Kidney (tissue), 14 donors: ENCODE measurements around the gene RBPMS2. TPM values are rescaled to one million over a fixed set of nuclear protein-coding genes. Genes with fewer than 3 reads are reported as not detected.

ENCODE experiments used
- DNase-seq, 5 donors: peaks; one replicate each; pipeline ENCODE4 v3.0.0-alpha.2; 2013 to 2020
- FAIRE-seq: peaks from 2 replicates; lab custom pipeline; 2012; peaks lifted over from hg19 to GRCh38; lab: Jason Lieb, UNC
- H3K27ac ChIP-seq, 2 donors: one replicate each; pipeline ENCODE4 v1.7.0; 2013; ENCODE audit warnings: low read depth in 2 of 2, low read length in 2 of 2, inconsistent platforms in 1 of 2
- H3K27me3 ChIP-seq: one replicate; pipeline ENCODE4 v1.7.1; 2013; ENCODE audit warnings: low read length, inconsistent platforms; ENCODE audit not compliant: control insufficient read depth, insufficient read depth
- H3K36me3 ChIP-seq, 3 donors: one replicate each; pipeline versions ENCODE4 v1.7.0 to v1.7.1; 2013; ENCODE audit warnings: low read length in 3 of 3, control low read depth in 1 of 3, inconsistent platforms in 1 of 3; ENCODE audit not compliant: insufficient read depth in 3 of 3, control insufficient read depth in 2 of 3
- H3K4me1 ChIP-seq, 3 donors: one replicate each; pipeline versions ENCODE4 v1.7.0 to v1.7.1; 2013; ENCODE audit warnings: low read length in 3 of 3, inconsistent platforms in 1 of 3, low read depth in 1 of 3; ENCODE audit not compliant: control insufficient read depth in 2 of 3, insufficient read depth in 2 of 3
- H3K4me3 ChIP-seq, 3 donors: one replicate each; pipeline versions ENCODE4 v1.7.0 to v1.8.1; 2013; ENCODE audit warnings: low read length in 3 of 3, control low read depth in 1 of 3, inconsistent platforms in 1 of 3
- H3K9ac ChIP-seq, 3 donors: one replicate each; pipeline versions ENCODE4 v1.7.0 to v1.7.1; 2013; ENCODE audit warnings: low read length in 3 of 3, control low read depth in 1 of 3, inconsistent platforms in 1 of 3
- H3K9me3 ChIP-seq, 3 donors: one replicate each; pipeline versions ENCODE4 v1.7.0 to v1.7.1; 2013; ENCODE audit warnings: low read length in 3 of 3, control low read depth in 1 of 3, inconsistent platforms in 1 of 3; ENCODE audit not compliant: control insufficient read depth in 2 of 3, insufficient read depth in 1 of 3
- intact Hi-C: fragments of 100-400 bp; cut with DNase I; formaldehyde crosslinking; loops from one replicate; pipeline ENCODE4 v1.11.1; 2022
- polyA plus RNA-seq: library from polyadenylated mRNA; stranded (reverse); fragments of 350-450 nt; fragmentation: Illumina TruSeq; extraction: RNeasy Lipid Tissue Mini Kit (QIAGEN cat#74804); gene quantifications from one replicate; pipeline ENCODE4 v1.2.3, GENCODE V29; 2014; ENCODE audit warnings: low read depth, low replicate concordance; ENCODE audit not compliant: insufficient read depth
- total RNA-seq: library from RNA; stranded (reverse); fragmentation: NEBNext Ultra II Directional; extraction: Animal tissue kit (Norgen Biotek cat#: 25700); gene quantifications from one replicate; pipeline ENCODE4 v1.2.1, GENCODE V29; 2021
- TF ChIP-seq, protein P1 (sequence below): IDR thresholded peaks from 3 replicates; pipeline ENCODE4 v1.5.1; 2012; ENCODE audit warnings: mild to moderate bottlenecking, moderate library complexity, borderline replicate concordance; ENCODE audit not compliant: insufficient read depth; ENCODE audit errors: extremely low read depth
- donor health status: control.
- donor health status: control.
- donor health status: control.
- donor health status: control.
- donor health status: control.
- donor health status: DM: yes; HTN: yes; CAD: no.
- donor health status: Normal renal cell carcinoma (clear cell type).

Gene RBPMS2
- total and polyA plus RNA-seq, 2 donors from 2014 or later: 8.2 to 24.2 TPM

DNA sequence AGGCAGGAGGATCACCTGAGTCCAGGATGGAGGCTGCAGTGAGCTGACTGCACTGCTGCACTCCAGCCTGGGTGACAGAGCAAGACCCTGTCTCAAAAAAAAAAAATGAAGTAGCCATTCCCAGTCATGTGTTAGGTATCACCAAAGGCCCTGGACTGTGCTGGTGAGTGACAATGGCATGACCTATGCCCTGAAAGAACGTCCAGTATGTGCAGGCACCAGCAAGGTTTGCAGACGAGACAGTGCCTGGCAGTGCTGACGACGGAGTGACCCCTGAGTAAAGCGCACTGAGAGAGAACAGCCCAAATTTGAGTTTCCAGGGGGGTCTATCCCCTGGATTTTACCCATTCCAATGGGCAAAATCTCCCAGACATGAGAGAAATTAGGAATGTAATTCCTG is 45.2 kb downstream of the RBPMS2 start:
- Histone ChIP-seq H3K9me3 (no peaks in the 10 kb centered on the region), H3K9ac (no peak overlapping the region), H3K27ac (no peak overlapping the region), H3K4me1 (peaks cover 0 to 9% (median 0%) of the 10 kb centered on the region in 3 donors), H3K4me3 (no peak overlapping the region), H3K27me3 (no peaks in the 10 kb centered on the region), H3K36me3 (no peaks in the 10 kb centered on the region)
- FAIRE-seq (no peak), DNase-seq (no peak)
- TF ChIP-seq, protein P1, sequence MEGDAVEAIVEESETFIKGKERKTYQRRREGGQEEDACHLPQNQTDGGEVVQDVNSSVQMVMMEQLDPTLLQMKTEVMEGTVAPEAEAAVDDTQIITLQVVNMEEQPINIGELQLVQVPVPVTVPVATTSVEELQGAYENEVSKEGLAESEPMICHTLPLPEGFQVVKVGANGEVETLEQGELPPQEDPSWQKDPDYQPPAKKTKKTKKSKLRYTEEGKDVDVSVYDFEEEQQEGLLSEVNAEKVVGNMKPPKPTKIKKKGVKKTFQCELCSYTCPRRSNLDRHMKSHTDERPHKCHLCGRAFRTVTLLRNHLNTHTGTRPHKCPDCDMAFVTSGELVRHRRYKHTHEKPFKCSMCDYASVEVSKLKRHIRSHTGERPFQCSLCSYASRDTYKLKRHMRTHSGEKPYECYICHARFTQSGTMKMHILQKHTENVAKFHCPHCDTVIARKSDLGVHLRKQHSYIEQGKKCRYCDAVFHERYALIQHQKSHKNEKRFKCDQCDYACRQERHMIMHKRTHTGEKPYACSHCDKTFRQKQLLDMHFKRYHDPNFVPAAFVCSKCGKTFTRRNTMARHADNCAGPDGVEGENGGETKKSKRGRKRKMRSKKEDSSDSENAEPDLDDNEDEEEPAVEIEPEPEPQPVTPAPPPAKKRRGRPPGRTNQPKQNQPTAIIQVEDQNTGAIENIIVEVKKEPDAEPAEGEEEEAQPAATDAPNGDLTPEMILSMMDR: no peak
- intact Hi-C loops: loop anchor here (5.0 to 10.0 kb wide), 2 partner anchors 77 to 175 kb away; no protein-coding TSS in a partner anchor

DNA sequence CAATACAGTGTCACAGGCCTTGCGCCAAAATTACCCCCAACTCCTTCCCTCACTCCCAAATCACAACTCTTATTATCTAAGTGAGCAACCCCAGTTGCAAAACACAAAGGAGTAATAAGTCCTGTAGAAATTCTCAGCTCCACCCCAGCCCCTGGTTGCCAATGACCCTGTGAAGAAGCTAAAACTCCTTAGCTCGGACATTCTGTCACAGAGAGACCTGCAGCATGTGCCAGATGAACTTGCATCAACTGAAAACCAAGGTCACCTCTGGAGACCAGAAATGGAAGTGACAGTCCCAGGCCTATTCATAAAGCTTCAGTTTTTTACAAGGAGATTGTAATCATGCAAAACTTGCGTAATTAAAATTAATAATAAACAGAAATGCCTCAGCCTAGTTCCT is 55.2 kb downstream of the RBPMS2 start:
- FAIRE-seq: no peak
- Histone ChIP-seq H3K4me3 (no peak overlapping the region), H3K27me3 (no peaks in the 10 kb centered on the region), H3K27ac (no peak overlapping the region), H3K4me1 (peaks cover 0 to 4% (median 0%) of the 10 kb centered on the region in 3 donors), H3K9ac (peak overlapping the region in 1 of 3 donors; percentile 34), H3K36me3 (peaks cover 0 to 4% (median 0%) of the 10 kb centered on the region in 3 donors), H3K9me3 (no peaks in the 10 kb centered on the region)
- DNase-seq: peak in 1 of 5 donors; percentile 8
- TF ChIP-seq, protein P1: no peak
- intact Hi-C loops: no loop called here

DNA sequence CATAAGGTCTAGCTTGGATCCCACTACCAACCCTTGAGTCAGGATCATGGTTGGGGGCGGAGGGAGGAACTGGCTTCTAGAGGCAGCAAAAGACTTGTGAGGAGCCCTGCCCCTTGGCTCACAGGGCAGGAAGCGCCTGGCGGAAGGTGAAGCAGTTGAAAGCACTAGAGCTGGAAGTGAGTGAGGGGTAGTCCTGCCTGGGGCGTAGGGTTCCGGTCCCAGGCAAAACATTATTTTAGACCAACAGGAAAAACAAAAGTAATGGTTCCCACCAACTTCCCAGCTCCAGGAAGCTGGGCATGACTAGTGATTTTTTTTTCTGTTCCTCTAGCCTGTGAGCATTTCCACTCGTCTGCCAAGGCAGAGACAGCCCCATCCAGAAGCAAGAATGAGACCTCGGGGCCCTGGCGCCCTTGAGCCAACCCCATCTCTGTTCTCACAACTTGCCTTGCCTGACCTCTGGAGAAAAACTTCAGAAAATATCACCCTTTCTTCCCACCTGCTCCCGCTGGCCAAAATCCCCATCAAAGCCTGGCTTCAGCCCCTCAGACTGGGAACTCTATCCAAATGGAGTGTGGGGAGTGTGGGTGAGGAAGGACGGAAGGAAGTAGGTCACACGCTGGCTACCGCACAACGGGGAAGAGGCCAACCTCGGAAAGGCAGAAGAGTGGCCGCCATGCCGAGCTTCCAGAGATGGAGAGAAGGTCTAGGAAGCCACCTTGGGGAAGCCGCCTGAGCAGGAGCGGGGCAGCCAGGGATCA is 57.5 kb downstream of the RBPMS2 start:
- H3K4me3 ChIP-seq: no peak overlapping the region
- FAIRE-seq: no peak
- H3K9me3 ChIP-seq: no peaks in the 10 kb centered on the region
- H3K4me1 ChIP-seq: peaks cover 0 to 4% (median 0%) of the 10 kb centered on the region in 3 donors
- intact Hi-C loops: no loop called here
- H3K27ac ChIP-seq: peak overlapping the region; percentile 77 to 82
- H3K36me3 ChIP-seq: peaks cover 0 to 4% (median 0%) of the 10 kb centered on the region in 3 donors
- H3K27me3 ChIP-seq: no peaks in the 10 kb centered on the region
- H3K9ac ChIP-seq: no peak overlapping the region
- peak in 1 of 5 donors; percentile 60 for DNase-seq
- TF ChIP-seq, protein P1: no peak
